ENCODE measurements around the gene VPS37C.

The VPS37C gene

DNA sequence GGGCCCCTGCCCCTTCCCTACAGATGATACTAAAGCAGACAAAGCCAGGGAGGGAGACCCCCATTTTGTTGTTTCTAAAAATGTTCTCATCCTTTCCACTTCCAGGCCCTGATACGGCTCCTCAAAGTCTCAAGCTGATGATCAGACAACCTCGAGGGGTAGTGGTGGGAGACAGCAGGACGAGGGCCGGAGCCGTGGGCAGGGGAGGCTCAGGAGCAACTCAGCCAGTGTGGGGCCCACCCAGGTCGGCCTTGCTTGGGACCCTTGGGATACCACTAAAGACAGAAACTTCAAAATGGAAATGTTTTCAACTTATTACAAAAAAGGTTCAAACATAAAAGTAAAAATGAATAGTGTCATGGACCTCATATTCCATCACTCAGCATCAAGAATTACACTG is 15.2 kb upstream of the VPS37C start:
- no peaks in the 10 kb centered on the region for H3K27me3 ChIP-seq (ENCODE audit: insufficient read depth, poor library complexity, severe bottlenecking)
- TF ChIP-seq, protein P1, sequence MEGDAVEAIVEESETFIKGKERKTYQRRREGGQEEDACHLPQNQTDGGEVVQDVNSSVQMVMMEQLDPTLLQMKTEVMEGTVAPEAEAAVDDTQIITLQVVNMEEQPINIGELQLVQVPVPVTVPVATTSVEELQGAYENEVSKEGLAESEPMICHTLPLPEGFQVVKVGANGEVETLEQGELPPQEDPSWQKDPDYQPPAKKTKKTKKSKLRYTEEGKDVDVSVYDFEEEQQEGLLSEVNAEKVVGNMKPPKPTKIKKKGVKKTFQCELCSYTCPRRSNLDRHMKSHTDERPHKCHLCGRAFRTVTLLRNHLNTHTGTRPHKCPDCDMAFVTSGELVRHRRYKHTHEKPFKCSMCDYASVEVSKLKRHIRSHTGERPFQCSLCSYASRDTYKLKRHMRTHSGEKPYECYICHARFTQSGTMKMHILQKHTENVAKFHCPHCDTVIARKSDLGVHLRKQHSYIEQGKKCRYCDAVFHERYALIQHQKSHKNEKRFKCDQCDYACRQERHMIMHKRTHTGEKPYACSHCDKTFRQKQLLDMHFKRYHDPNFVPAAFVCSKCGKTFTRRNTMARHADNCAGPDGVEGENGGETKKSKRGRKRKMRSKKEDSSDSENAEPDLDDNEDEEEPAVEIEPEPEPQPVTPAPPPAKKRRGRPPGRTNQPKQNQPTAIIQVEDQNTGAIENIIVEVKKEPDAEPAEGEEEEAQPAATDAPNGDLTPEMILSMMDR (IDR thresholded peaks at IDR 0.05; ENCODE audit: insufficient read depth, low read length), result no peak
- TF ChIP-seq POLR2AphosphoS5 (IDR thresholded peaks at IDR 0.05; ENCODE audit: low read depth) (no peak), GABPA (IDR thresholded peaks at IDR 0.05; ENCODE audit: low read depth) (no peak), REST (IDR thresholded peaks at IDR 0.05; ENCODE audit: insufficient replicate concordance, low read depth) (no peak), SPI1 (IDR thresholded peaks at IDR 0.05; ENCODE audit: borderline replicate concordance, low read depth) (no peak)
- H3K4me3 ChIP-seq (replicated peaks; ENCODE audit: insufficient read depth, low read length), result no peak overlapping the region
- DNase-seq (ENCODE audit: low read depth in 1 of 2, low spot score in 1 of 2), result no peak
- no peak overlapping the region for H3K27ac ChIP-seq (replicated peaks)

DNA sequence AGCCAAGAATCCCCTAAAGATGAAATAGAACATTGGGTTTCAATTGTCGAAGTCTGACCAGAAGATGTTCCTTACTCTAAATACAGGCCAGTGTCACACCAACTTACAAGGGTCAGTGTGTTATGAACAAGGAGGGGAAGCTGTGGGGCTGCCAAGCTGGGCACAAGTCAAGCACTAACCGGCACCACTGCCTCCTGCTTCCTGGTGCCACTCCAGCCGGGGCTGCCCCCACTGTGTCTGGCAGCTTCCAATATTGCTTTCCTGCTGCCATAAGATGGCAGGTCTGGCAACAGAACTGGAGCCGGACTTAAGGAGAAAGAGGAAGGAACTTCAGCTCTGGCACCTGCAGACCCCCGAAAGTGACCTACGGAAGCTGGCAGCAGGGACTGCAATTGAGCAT is 13.7 kb upstream of the VPS37C start:
- H3K27ac ChIP-seq (replicated peaks), result no peak overlapping the region
- TF ChIP-seq GABPA (IDR thresholded peaks at IDR 0.05; ENCODE audit: low read depth), result no peak
- TF ChIP-seq SPI1 (IDR thresholded peaks at IDR 0.05; ENCODE audit: borderline replicate concordance, low read depth), result no peak
- TF ChIP-seq REST (IDR thresholded peaks at IDR 0.05; ENCODE audit: insufficient replicate concordance, low read depth), result no peak
- TF ChIP-seq, protein P1 (IDR thresholded peaks at IDR 0.05; ENCODE audit: insufficient read depth, low read length), result no peak
- no peak for TF ChIP-seq POLR2AphosphoS5 (IDR thresholded peaks at IDR 0.05; ENCODE audit: low read depth)
- H3K27me3 ChIP-seq (ENCODE audit: insufficient read depth, poor library complexity, severe bottlenecking), result no peaks in the 10 kb centered on the region
- no peak overlapping the region for H3K4me3 ChIP-seq (replicated peaks; ENCODE audit: insufficient read depth, low read length)
- no peak for DNase-seq (ENCODE audit: low read depth in 1 of 2, low spot score in 1 of 2)

GRCh38 chr11:61174273-61174672 is 13.0 kb upstream of the VPS37C start:
- TF ChIP-seq GABPA (IDR thresholded peaks at IDR 0.05; ENCODE audit: low read depth), result no peak
- no peak for TF ChIP-seq POLR2AphosphoS5 (IDR thresholded peaks at IDR 0.05; ENCODE audit: low read depth)
- no peak for TF ChIP-seq REST (IDR thresholded peaks at IDR 0.05; ENCODE audit: insufficient replicate concordance, low read depth)
- TF ChIP-seq, protein P1 (IDR thresholded peaks at IDR 0.05; ENCODE audit: insufficient read depth, low read length), result no peak
- TF ChIP-seq SPI1 (IDR thresholded peaks at IDR 0.05; ENCODE audit: borderline replicate concordance, low read depth), result no peak
- H3K27ac ChIP-seq (replicated peaks), result no peak overlapping the region
- H3K4me3 ChIP-seq (replicated peaks; ENCODE audit: insufficient read depth, low read length), result no peak overlapping the region
- DNase-seq (ENCODE audit: low read depth in 1 of 2, low spot score in 1 of 2), result no peak
- no peaks in the 10 kb centered on the region for H3K27me3 ChIP-seq (ENCODE audit: insufficient read depth, poor library complexity, severe bottlenecking)

Measured in HL-60 (cell line).